PC-9 (cell line): Measurements from ENCODE around the gene RNF130. TPM values are rescaled to one million over a fixed set of nuclear protein-coding genes. Genes with fewer than 3 reads are reported as not detected.

Experiments used
- BruUV-seq: library from RNA; stranded (reverse); fragments of 400-500 nt; replicated peaks from 2 replicates; lab custom pipeline; 2021; lab: Mats Ljungman, UMichigan
- CTCF ChIA-PET: fragments of 300-600 bp; sonication (Branson Sonifier 250); formaldehyde crosslinking; loops from one replicate; lab custom pipeline; 2022; ENCODE audit warnings: antibody characterized with exemption; lab: Charles Lee
- POLR2A ChIA-PET: fragments of 300-600 bp; sonication (Branson Sonifier 250); formaldehyde crosslinking; loops from one replicate; lab custom pipeline; 2022; ENCODE audit warnings: antibody characterized with exemption; ENCODE audit not compliant: unreplicated experiment; lab: Charles Lee
- DNase-seq, 2 experiments: peaks; one replicate each; pipeline versions ENCODE4 v3.0.0 to v3.0.0-alpha.2; 2015 to 2022; ENCODE audit warnings: mixed read lengths in 1 of 2
- H2AFZ ChIP-seq: fragments of 200-600 bp; sonication (generic); 2 replicates; pipeline ENCODE4 v1.8.1; 2017; ENCODE audit warnings: antibody characterized with exemption
- H3F3A ChIP-seq: fragments of 200-600 bp; sonication (generic); 2 replicates; pipeline ENCODE4 v1.8.1; 2017; ENCODE audit warnings: antibody characterized with exemption, mild to moderate bottlenecking, low read depth; ENCODE audit not compliant: insufficient read depth
- H3K27ac ChIP-seq: fragments of 200-600 bp; sonication (generic); 2 replicates; pipeline ENCODE4 v1.6.1; 2016; ENCODE audit warnings: mixed run types
- H3K27me3 ChIP-seq: fragments of 200-600 bp; sonication (generic); 2 replicates; pipeline ENCODE4 v1.6.1; 2016; ENCODE audit warnings: low read depth, mixed run types; ENCODE audit not compliant: insufficient read depth
- H3K36me3 ChIP-seq: fragments of 200-600 bp; sonication (generic); 2 replicates; pipeline ENCODE4 v1.6.1; 2016; ENCODE audit warnings: low read depth, mixed run types
- H3K4me1 ChIP-seq: fragments of 200-600 bp; sonication (generic); replicated peaks from 2 replicates; pipeline ENCODE4 v1.6.1; 2016; ENCODE audit warnings: mixed run types; ENCODE audit not compliant: insufficient read depth
- H3K4me2 ChIP-seq: fragments of 200-600 bp; sonication (generic); 2 replicates; pipeline ENCODE4 v1.6.1; 2017; ENCODE audit warnings: mixed run types
- H3K4me3 ChIP-seq: fragments of 200-600 bp; sonication (generic); 2 replicates; pipeline ENCODE4 v1.6.1; 2016; ENCODE audit warnings: mixed run types
- H3K79me2 ChIP-seq: fragments of 200-600 bp; sonication (generic); 2 replicates; pipeline ENCODE4 v1.6.1; 2017; ENCODE audit warnings: low read depth, mixed run types
- H3K9me2 ChIP-seq: fragments of 200-600 bp; sonication (generic); 2 replicates; pipeline ENCODE4 v1.8.1; 2017; ENCODE audit warnings: mild to moderate bottlenecking; ENCODE audit not compliant: insufficient read depth
- H3K9me3 ChIP-seq: fragments of 200-600 bp; sonication (generic); 2 replicates; pipeline ENCODE4 v1.8.1; 2016; ENCODE audit warnings: low read depth; ENCODE audit not compliant: insufficient read depth
- H4K20me1 ChIP-seq: fragments of 200-600 bp; sonication (generic); 2 replicates; pipeline ENCODE4 v1.8.1; 2017; ENCODE audit not compliant: insufficient read depth
- EZH2 ChIP-seq: fragments of 200-600 bp; sonication (generic); IDR thresholded peaks from 2 replicates; pipeline ENCODE4 v1.8.0; 2017; ENCODE audit warnings: antibody characterized with exemption, low read depth
- intact Hi-C: fragments of 100-400 bp; cut with micrococcal nuclease; formaldehyde crosslinking; loops from one replicate; pipeline ENCODE4 v1.10.0; 2022; ENCODE audit not compliant: unreplicated experiment
- total RNA-seq: library from RNA; stranded (reverse); gene quantifications from 2 replicates; pipeline ENCODE4 v1.2.3, GENCODE V29; 2021
- TF ChIP-seq, protein P1 (sequence below): fragments of 200-600 bp; sonication (generic); conservative IDR thresholded peaks from 2 replicates; pipeline ENCODE4 v1.6.1; 2017; ENCODE audit warnings: mixed run types, antibody characterized with exemption, mild to moderate bottlenecking, moderate library complexity

Gene RNF130
- total RNA-seq, 1 experiment from 2014 or later = 49.6 TPM

DNA sequence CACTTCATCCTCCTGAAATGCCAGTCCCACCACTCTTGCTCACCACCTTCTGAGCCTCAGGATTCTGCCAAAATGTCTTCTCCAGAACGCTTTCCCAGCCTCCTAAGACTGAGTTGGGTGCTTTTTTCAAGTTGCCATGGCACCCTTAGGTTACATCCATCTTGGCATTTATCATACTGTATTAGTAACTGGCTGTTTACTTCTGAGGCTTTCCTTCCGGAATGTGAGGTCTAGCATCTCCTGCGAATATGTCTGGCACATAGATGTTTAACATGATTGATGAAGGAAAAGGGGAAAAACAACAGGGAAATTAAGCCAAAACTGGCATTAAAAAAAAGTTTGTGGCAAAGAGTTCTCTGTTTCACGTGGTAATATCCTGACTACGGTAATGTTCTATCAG, 24.9 kb downstream of the RNF130 start:
- Histone ChIP-seq H3K9me2 (no peaks in the 10 kb centered on the region), H3K79me2 (no peaks in the 10 kb centered on the region), H3K4me1 (no peaks in the 10 kb centered on the region), H3K27me3 (no peaks in the 10 kb centered on the region), H2AFZ (no peak overlapping the region), H3K36me3 (no peaks in the 10 kb centered on the region), H3K4me3 (no peak overlapping the region), H3K27ac (no peak overlapping the region), H3F3A (no peaks in the 10 kb centered on the region), H4K20me1 (no peaks in the 10 kb centered on the region; the same call in 1 of the 2 replicates), H3K4me2 (no peak overlapping the region), H3K9me3 (no peaks in the 10 kb centered on the region)
- no peak for DNase-seq
- intact Hi-C loops = no loop called here
- ChIA-PET CTCF (no interaction called here), POLR2A (no interaction called here)
- BruUV-seq = no TSS peak
- no peak for TF ChIP-seq EZH2

- no TSS peak for BruUV-seq
- no peaks in the 10 kb centered on the region for H3K27me3 ChIP-seq
- intact Hi-C loops = no loop called here
- H3F3A ChIP-seq = no peaks in the 10 kb centered on the region
- ChIA-PET CTCF (no interaction called here), POLR2A (no interaction called here)
- no peaks in the 10 kb centered on the region for H3K4me1 ChIP-seq
- H4K20me1 ChIP-seq = no peaks in the 10 kb centered on the region; the same call in 1 of the 2 replicates
- H3K27ac ChIP-seq = no peak overlapping the region
- no peaks in the 10 kb centered on the region for H3K9me3 ChIP-seq
- no peak overlapping the region for H3K4me2 ChIP-seq
- H3K9me2 ChIP-seq = no peaks in the 10 kb centered on the region
- TF ChIP-seq, protein P1, sequence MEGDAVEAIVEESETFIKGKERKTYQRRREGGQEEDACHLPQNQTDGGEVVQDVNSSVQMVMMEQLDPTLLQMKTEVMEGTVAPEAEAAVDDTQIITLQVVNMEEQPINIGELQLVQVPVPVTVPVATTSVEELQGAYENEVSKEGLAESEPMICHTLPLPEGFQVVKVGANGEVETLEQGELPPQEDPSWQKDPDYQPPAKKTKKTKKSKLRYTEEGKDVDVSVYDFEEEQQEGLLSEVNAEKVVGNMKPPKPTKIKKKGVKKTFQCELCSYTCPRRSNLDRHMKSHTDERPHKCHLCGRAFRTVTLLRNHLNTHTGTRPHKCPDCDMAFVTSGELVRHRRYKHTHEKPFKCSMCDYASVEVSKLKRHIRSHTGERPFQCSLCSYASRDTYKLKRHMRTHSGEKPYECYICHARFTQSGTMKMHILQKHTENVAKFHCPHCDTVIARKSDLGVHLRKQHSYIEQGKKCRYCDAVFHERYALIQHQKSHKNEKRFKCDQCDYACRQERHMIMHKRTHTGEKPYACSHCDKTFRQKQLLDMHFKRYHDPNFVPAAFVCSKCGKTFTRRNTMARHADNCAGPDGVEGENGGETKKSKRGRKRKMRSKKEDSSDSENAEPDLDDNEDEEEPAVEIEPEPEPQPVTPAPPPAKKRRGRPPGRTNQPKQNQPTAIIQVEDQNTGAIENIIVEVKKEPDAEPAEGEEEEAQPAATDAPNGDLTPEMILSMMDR = no peak
- no peak for TF ChIP-seq EZH2
- H3K79me2 ChIP-seq = no peaks in the 10 kb centered on the region
- H3K4me3 ChIP-seq = no peak overlapping the region
- no peak overlapping the region for H2AFZ ChIP-seq
- no peak for DNase-seq
- H3K36me3 ChIP-seq = no peaks in the 10 kb centered on the region
These were observed 25.6 kb downstream of the RNF130 start for GRCh38 chr5:180045889-180046499.

DNA sequence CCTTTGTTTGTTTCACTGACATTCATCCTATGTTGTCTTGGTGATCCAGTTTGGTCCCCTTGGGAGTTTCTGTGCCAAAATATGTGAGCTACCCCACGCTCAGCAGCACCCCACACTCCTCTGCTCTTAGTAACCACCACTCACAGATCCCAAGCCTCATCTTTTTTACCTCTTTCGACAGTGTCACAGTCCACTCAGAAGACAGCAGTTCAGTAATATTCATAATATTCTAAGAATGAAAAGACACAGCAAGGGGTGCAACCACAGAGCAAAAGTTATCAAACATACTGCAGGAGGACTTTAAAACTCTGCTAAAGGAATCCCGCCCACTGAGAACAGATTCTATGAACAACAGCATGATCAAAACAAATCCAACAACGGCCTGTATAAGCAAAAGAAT, 28.2 kb downstream of the RNF130 start:
- TF ChIP-seq, protein P1 = no peak
- no peak for TF ChIP-seq EZH2
- Histone ChIP-seq H3K9me3 (no peaks in the 10 kb centered on the region), H3K36me3 (no peaks in the 10 kb centered on the region), H3K79me2 (no peaks in the 10 kb centered on the region), H4K20me1 (no peaks in the 10 kb centered on the region; the same call in 1 of the 2 replicates), H2AFZ (no peak overlapping the region), H3K27me3 (no peaks in the 10 kb centered on the region), H3K4me3 (no peak overlapping the region), H3F3A (no peaks in the 10 kb centered on the region), H3K4me1 (no peaks in the 10 kb centered on the region; the same call in 1 of the 2 replicates), H3K9me2 (no peaks in the 10 kb centered on the region), H3K27ac (no peak overlapping the region), H3K4me2 (no peak overlapping the region)
- CTCF ChIA-PET = no interaction called here
- no TSS peak for BruUV-seq
- POLR2A ChIA-PET = no interaction called here
- no peak for DNase-seq
- intact Hi-C loops = no loop called here
